Activated CD4-positive, alpha-beta T cell treated with anti-CD3 and anti-CD28 coated beads, Interleukin-2, amount 50 U/mL, for 48 hours (primary cell): ENCODE measurements around the gene SF3A2.

ENCODE experiments used
- DNase-seq, 2 experiments: peaks; one replicate each; pipeline ENCODE4 v3.0.0-alpha.2; 2020

Gene SF3A2

GRCh38 chr19:2242816-2243215 is 6.2 kb downstream of the SF3A2 start:
- no peak for DNase-seq

GRCh38 chr19:2243274-2244124 is 6.9 kb downstream of the SF3A2 start:
- no peak for DNase-seq

- no peak for DNase-seq
Observed at GRCh38 chr19:2244125-2244411, 7.4 kb downstream of the SF3A2 start.

DNA sequence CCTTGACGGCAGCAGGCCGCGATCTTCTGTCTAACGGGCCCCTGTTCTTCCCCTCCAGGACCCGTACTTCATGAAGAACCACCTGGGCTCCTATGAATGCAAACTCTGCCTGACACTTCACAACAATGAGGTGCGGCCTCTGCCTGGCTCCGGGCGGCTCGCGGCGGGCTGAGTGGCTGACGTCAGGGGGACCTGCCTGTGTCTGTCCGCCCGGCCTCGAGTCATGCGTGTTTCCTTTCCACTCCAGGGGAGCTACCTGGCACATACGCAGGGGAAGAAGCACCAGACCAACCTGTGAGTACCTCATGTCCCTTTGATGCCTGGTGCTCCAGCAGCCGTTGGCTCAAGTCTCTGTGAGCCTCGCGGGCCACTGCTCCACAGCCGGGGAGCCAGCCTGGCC is 7.9 kb downstream of the SF3A2 start:
- DNase-seq = no peak

GRCh38 chr19:2245273-2245672 is 8.6 kb downstream of the SF3A2 start:
- no peak for DNase-seq

GRCh38 chr19:2246014-2246620 is 9.5 kb downstream of the SF3A2 start:
- no peak for DNase-seq

GRCh38 chr19:2246801-2247361 is 10.3 kb downstream of the SF3A2 start:
- no peak for DNase-seq

- DNase-seq = no peak
Observed at GRCh38 chr19:2247433-2248101, 10.9 kb downstream of the SF3A2 start.

DNA sequence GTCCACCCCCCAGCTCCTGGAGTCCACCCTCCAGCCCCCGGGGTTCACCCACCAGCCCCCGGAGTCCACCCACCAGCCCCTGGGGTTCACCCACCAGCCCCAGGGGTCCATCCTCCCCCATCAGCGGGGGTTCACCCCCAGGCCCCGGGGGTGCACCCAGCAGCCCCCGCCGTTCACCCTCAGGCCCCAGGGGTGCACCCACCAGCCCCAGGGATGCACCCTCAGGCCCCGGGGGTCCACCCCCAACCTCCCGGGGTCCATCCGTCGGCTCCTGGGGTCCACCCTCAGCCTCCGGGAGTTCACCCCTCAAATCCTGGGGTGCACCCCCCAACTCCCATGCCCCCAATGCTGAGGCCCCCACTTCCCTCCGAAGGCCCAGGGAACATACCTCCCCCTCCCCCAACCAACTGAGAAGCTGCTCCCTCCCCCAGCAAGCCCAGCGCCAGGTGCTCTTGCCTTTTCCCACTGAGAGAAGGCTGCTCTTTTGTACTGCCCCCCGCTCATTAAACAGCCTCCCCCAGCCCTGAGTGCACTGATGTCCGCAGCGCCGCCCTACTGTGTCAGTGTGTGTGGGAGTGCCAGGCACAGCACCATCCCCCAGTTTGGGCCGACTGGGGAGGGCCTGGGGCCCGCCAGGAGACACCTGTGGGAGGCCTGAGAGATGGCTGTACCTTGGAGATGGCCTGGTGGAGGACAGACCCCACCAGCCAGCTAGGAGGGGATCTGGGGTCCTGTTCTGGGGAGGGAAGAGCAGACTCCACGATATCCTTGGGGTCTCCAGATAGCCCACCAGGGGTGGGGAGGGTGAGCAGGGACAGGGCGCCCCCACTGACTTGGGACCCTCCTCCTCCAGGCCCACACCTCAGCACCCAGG is 11.7 kb downstream of the SF3A2 start:
- DNase-seq = no peak

DNA sequence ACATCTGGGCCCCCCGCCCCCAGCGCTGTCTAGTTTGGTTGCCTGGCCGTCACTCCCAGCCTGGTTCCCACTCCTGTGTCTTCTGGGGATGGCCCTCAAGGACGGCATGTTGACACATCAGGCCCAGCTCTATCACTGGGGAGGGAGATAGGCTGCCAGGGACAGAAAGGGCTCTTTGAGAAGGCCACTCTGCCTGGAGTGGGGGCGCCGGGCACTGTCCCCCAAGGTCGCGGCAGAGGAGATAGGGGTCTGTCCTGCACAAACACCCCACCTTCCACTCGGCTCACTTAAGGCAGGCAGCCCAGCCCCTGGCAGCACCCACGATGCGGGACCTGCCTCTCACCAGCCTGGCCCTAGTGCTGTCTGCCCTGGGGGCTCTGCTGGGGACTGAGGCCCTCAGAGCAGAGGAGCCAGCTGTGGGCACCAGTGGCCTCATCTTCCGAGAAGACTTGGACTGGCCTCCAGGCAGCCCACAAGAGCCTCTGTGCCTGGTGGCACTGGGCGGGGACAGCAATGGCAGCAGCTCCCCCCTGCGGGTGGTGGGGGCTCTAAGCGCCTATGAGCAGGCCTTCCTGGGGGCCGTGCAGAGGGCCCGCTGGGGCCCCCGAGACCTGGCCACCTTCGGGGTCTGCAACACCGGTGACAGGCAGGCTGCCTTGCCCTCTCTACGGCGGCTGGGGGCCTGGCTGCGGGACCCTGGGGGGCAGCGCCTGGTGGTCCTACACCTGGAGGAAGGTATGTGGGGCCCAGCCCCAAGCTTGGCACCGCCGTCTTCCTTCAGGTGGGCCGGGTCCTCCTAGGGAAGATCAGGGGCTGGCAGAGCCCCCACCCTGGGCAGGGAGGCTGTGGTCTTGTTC is 12.6 kb downstream of the SF3A2 start, which contains the start of gene AMH:
Gene AMH, plus strand, starts transcription at position 314 of the 857 bp plus-strand sequence. Its CDS starts 10 bp downstream, at position 324.
- DNase-seq = no peak

GRCh38 chr19:2249880-2250765 is 13.5 kb downstream of the SF3A2 start:
- peak in 1 of 2 experiments; percentile 41 for DNase-seq

DNA sequence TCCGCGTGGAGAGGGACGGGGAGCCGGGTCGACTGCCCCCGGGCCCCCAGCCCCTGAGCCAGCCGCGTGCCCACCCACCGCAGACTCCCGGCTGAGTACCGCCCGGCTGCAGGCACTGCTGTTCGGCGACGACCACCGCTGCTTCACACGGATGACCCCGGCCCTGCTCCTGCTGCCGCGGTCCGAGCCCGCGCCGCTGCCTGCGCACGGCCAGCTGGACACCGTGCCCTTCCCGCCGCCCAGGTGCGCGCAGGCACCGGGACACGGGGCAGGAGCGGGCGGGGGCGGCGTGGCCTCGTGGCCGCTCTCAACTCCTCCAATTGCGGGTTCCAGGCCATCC is 14.1 kb downstream of the SF3A2 start:
- no peak for DNase-seq

DNA sequence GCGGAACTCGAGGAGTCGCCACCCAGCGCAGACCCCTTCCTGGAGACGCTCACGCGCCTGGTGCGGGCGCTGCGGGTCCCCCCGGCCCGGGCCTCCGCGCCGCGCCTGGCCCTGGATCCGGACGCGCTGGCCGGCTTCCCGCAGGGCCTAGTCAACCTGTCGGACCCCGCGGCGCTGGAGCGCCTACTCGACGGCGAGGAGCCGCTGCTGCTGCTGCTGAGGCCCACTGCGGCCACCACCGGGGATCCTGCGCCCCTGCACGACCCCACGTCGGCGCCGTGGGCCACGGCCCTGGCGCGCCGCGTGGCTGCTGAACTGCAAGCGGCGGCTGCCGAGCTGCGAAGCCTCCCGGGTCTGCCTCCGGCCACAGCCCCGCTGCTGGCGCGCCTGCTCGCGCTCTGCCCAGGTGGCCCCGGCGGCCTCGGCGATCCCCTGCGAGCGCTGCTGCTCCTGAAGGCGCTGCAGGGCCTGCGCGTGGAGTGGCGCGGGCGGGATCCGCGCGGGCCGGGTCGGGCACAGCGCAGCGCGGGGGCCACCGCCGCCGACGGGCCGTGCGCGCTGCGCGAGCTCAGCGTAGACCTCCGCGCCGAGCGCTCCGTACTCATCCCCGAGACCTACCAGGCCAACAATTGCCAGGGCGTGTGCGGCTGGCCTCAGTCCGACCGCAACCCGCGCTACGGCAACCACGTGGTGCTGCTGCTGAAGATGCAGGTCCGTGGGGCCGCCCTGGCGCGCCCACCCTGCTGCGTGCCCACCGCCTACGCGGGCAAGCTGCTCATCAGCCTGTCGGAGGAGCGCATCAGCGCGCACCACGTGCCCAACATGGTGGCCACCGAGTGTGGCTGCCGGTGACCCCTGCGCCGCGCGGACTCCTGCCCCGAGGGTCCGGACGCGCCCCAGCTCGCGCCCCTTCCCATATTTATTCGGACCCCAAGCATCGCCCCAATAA is 14.8 kb downstream of the SF3A2 start:
- DNase-seq = peak in 1 of 2 experiments; percentile 32

DNA sequence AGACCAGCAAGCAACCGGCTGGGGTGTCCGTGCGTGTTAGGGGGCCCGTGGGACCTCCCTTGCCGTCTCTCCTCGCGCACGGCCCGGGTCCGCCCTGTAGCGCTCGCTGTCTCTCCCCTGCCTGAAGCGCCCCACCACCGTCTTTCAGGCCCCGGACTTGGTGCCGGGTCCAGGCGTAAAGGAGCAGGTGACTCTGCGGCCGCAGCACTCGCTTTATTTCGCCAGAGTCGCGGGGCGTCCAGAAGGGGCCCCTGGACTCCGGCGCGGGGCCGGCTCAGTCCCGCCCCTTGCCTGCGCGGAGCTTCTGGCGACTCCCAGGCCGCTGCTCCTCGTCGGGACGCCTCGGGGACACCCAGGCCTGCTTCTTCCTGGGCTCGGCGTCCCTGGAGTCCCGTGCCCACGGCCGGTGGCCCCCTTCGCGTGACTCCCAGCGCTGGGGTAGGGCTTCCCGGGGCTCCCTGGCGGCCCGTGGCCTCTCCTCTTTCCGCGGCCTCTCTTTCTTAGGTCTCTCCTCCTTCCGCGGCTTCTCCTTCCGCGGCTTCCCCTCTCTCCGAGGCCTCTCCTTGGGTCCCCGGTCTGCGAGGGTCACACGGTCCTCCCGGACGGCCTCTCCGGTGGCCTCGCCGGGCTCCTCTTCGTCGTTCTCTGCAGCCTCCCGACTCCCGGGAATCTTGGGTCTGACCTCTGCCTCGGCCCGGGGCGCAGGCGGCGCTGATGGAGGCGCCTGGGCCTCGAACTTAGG is 15.6 kb downstream of the SF3A2 start:
- DNase-seq = peak in 1 of 2 experiments; percentile 26

GRCh38 chr19:2252797-2253105 is 16.1 kb downstream of the SF3A2 start:
- DNase-seq = peak in 1 of 2 experiments; percentile 29

GRCh38 chr19:2253106-2254063 is 16.8 kb downstream of the SF3A2 start:
- DNase-seq = peak in 1 of 2 experiments; percentile 55

GRCh38 chr19:2254064-2254872 is 17.6 kb downstream of the SF3A2 start:
- no peak for DNase-seq
